ENCODE measurements around the gene KLHDC8B. TPM values are rescaled to one million over a fixed set of nuclear protein-coding genes. Genes with fewer than 3 reads are reported as not detected.
"Not testable (repeated sequence)": the region's sequence is repeated elsewhere in the genome, so short reads cannot be mapped to it uniquely, and the experiment has no call there.

The KLHDC8B gene
- total and polyA plus RNA-seq, 8 donors: 5.5 to 19.1 (median 10.7) TPM

DNA sequence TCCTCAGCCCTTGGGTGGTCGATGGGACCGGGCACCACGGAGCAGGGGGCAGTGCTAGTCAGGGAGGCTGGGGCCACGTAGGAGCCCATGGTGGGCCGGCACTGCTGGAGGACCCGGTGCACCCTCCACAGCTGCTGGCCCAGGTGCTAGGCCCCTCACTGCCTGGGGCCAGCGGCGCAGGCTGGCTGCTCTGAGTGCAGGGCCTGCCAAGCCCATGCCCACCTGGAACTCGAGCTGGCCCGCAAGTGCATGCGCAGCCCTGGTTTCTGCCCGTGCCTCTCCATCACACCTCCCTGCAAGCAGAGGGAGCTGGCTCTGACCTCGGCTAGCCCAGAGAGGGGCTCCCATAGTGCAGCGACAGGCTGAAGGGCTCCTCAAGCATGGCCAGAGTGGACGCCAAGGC lies 42.1 kb downstream of the KLHDC8B start:
- peaks cover 0 to 2% (median 0%) of the 10 kb centered on the region in 3 donors for H3K4me1 ChIP-seq
- H3K4me3 ChIP-seq: no peak overlapping the region
- 95 to 98% methylated on average over 13 to 15 of the region's 15 CpGs for WGBS, 2 donors
- intact Hi-C loops (cut with DNase I): no loop called here
- no peak for ATAC-seq
- H3K27ac ChIP-seq: no peak overlapping the region
- no peaks in the 10 kb centered on the region for H3K9me3 ChIP-seq
- no peak for FAIRE-seq
- peak in 1 of 6 donors; percentile 51 for DNase-seq
- no peaks in the 10 kb centered on the region for H3K27me3 ChIP-seq
- no peaks in the 10 kb centered on the region for H3K36me3 ChIP-seq
- TF ChIP-seq, protein P1, sequence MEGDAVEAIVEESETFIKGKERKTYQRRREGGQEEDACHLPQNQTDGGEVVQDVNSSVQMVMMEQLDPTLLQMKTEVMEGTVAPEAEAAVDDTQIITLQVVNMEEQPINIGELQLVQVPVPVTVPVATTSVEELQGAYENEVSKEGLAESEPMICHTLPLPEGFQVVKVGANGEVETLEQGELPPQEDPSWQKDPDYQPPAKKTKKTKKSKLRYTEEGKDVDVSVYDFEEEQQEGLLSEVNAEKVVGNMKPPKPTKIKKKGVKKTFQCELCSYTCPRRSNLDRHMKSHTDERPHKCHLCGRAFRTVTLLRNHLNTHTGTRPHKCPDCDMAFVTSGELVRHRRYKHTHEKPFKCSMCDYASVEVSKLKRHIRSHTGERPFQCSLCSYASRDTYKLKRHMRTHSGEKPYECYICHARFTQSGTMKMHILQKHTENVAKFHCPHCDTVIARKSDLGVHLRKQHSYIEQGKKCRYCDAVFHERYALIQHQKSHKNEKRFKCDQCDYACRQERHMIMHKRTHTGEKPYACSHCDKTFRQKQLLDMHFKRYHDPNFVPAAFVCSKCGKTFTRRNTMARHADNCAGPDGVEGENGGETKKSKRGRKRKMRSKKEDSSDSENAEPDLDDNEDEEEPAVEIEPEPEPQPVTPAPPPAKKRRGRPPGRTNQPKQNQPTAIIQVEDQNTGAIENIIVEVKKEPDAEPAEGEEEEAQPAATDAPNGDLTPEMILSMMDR (IDR thresholded peaks at IDR 0.05): no peak

DNA sequence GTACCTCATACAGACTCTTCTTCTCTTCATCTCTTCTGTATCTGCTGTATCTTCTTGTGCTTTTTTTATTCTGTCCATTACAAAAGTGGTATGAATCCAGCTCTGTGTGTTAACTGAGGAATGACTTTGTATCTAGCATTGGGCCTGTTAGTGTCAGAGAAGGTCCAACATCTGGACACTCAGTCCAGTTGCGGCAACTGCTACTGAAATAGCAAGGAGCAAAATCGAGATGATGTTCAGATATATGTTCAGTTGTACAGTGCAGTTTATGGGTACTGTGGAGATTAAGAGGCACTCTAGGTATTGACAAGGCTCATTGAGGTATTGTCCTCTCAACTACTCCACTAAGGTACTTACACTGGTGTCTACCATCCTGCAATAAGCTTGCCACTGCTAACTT lies 42.6 kb downstream of the KLHDC8B start:
- intact Hi-C loops (cut with DNase I): no loop called here
- Histone ChIP-seq H3K27ac (no peak overlapping the region), H3K36me3 (no peaks in the 10 kb centered on the region), H3K27me3 (no peaks in the 10 kb centered on the region), H3K4me3 (no peak overlapping the region), H3K9me3 (no peaks in the 10 kb centered on the region), H3K4me1 (peaks cover 0 to 2% (median 0%) of the 10 kb centered on the region in 3 donors)
- DNase-seq: no peak
- TF ChIP-seq, protein P1 (IDR thresholded peaks at IDR 0.05): no peak
- WGBS, 2 donors: 64 to 77% methylated on average over 2 of the region's 2 CpGs
- FAIRE-seq: no peak
- no peak for ATAC-seq

DNA sequence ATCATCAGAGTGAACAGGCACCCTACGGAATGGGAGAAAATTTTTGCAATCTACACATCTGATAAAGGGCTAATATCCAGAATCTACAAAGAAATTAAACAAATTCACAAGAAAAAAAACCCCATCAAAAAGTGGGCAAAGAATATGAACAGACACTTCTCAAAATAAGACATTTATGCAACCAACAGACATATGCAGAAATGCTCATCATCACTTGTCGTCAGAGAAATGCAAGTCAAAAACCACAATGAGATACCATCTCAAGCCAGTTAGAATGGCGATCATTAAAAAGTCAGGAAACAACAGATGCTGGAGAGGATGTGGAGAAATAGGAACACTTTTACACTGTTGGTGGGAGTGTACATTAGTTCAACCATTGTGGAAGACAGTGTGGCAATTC lies 45.3 kb downstream of the KLHDC8B start:
- H3K4me3 ChIP-seq; H3K36me3 ChIP-seq; ATAC-seq; DNase-seq; intact Hi-C loops (cut with DNase I); FAIRE-seq; H3K27ac ChIP-seq; H3K27me3 ChIP-seq; H3K9me3 ChIP-seq; H3K4me1 ChIP-seq: not testable (repeated sequence)
- 81 to 86% methylated on average over 3 of the region's 3 CpGs for WGBS, 2 donors

DNA sequence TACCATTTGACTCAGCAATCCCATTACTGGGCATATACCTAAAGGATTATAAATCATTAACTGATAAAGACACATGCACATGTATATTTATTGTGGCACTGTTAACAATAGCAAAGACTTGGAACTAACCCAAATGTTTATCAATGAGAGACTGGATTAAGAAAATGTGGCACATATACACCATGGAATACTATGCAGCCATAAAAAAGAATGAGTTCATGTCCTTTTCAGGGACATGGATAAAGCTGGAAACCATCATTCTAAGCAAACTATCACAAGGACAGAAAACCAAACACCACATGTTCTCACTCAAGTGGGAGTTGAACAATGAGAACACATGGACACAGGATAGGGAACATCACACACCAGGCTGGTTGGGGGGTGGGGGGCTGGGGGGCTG lies 45.7 kb downstream of the KLHDC8B start:
- H3K4me3 ChIP-seq; H3K36me3 ChIP-seq; H3K27me3 ChIP-seq; FAIRE-seq; H3K4me1 ChIP-seq; H3K9me3 ChIP-seq; ATAC-seq; DNase-seq; intact Hi-C loops (cut with DNase I); H3K27ac ChIP-seq: not testable (repeated sequence)

DNA sequence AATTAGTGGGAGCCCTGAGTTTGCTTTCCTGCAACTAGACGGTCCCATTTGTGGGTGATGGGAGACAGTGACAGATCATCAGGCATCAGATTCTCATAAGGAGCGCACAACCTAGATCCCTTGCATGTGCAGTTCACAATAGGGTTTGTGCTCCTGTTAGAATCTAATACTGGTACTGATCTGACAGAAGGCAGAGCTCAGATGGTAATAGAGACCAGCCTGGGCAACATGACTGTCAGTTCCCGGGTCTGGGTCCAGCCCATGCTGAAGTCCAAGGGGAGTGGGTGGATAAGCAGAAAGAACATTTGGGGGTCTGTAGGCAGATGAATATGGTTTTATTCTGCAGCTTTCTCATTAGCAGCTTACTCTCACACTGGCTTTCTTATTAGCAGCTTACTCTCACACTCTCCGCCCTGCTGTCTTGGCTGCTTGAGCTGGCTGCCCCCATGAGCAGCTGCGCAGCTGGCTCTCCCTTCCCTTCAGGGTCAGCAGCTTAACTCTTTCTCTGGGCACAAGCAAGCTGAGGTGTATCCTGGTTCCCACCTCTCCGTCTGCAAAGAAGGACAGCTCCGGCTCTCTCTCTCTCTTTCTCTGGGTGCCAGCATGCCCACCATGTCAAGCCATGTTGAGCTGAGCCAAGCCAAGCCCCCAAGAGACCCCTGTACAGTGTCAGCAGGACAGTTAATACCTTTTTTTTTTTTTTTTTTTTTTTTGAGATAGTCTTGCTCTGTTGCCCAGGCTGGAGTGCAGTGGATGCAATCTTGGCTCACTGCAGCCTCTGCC lies 46.5 kb downstream of the KLHDC8B start:
- H3K27ac ChIP-seq: peak overlapping the region; percentile 29 to 76 (median 52)
- DNase-seq: peak in 4 of 6 donors; percentile 23 to 38 (median 30)
- TF ChIP-seq, protein P1 (IDR thresholded peaks at IDR 0.05): no peak
- peaks cover 0 to 2% (median 0%) of the 10 kb centered on the region in 3 donors for H3K4me1 ChIP-seq
- 51% methylated on average over 7 of the region's 7 CpGs for WGBS, 2 donors
- H3K36me3 ChIP-seq: no peaks in the 10 kb centered on the region
- no peak overlapping the region for H3K4me3 ChIP-seq
- no peaks in the 10 kb centered on the region for H3K9me3 ChIP-seq
- ATAC-seq: peak; percentile 55 to 79 (median 68)
- intact Hi-C loops (cut with DNase I): no loop called here
- no peaks in the 10 kb centered on the region for H3K27me3 ChIP-seq
- no peak for FAIRE-seq

DNA sequence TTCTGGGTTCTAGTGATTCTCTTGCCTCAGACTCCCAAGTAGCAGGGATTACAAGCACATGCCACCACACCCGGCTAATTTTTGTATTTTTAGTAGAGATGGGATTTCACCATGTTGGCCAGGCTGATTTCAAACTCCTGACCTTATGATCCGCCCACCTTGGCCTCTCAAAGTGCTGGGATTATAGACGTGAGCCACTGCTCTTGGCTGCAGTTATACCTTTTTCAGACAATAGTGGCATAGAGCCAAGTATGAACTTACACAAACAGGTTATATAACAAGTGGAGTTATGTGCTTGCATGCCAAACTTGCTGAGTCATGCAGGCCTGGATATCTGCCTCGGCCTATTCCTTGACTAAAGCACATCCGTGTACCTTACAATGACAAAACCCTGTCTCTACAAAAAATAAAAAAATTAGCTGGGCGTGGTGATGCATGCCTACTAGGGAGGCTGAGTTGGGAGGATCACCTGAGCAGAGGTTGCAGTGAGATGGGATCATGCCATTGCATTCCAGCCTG lies 47.1 kb downstream of the KLHDC8B start:
- H3K27me3 ChIP-seq; H3K4me3 ChIP-seq; H3K4me1 ChIP-seq; intact Hi-C loops (cut with DNase I); H3K36me3 ChIP-seq; H3K9me3 ChIP-seq: not testable (repeated sequence)
- H3K27ac ChIP-seq: peak overlapping the region; percentile 29 to 76 (median 52)
- ATAC-seq (peak; percentile 92 to 96 (median 92)), DNase-seq (peak in 5 of 6 donors; percentile 77 to 87 (median 85)), FAIRE-seq (peak; percentile 95)
- 14 to 15% methylated on average over 6 of the region's 6 CpGs for WGBS, 2 donors

Measured in pancreas (tissue), 10 donors.